GDM1 (cell line): ENCODE results near the gene RPL29.

Experiments
- DNase-seq: peaks from one replicate; lab custom pipeline; 2025; lab: John Stamatoyannopoulos, UW

RPL29 gene

DNA sequence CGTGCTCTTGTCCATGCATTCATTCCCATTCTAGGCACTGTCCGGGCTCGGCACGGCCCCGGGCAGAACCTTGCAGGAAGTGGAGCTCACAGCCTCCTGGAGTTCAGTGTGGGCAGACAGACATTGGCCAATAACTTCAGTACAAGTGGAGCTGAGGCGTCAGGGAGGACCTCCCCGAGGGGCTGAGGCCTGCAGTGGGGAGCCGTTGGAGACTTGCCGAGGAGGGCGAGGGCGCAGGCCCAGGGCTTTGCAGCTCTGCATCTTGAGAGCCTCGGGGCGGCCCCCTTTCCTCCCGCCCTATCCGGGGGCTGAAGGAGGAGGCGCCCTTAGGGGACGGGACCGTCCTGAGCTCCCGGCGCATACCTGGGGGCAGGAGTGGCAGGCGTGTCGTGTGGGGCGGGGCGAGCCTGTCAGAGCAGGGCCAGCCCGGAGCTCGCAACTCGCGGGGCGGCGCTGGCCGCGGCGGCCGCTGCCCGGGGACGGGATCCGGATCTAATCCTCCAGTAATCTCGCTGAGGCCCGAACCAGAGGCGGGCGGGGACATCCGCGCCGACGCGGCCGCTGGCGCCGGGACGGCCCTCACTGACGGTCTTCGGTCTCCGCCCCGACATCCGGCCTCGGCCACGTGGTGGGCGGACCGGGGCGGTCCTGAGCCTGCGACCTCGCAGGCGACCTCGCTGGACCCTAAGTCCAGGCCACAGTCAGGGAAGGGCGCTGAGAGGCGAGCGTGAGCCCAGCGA lies 12.7 kb downstream of the RPL29 start, which contains the start of gene ACY1:
Gene ACY1, plus strand, starts transcription at position 698 of the 740 bp plus-strand sequence. CDS start 530 bp downstream, outside the sequence.
- peak; percentile 79 for DNase-seq

DNA sequence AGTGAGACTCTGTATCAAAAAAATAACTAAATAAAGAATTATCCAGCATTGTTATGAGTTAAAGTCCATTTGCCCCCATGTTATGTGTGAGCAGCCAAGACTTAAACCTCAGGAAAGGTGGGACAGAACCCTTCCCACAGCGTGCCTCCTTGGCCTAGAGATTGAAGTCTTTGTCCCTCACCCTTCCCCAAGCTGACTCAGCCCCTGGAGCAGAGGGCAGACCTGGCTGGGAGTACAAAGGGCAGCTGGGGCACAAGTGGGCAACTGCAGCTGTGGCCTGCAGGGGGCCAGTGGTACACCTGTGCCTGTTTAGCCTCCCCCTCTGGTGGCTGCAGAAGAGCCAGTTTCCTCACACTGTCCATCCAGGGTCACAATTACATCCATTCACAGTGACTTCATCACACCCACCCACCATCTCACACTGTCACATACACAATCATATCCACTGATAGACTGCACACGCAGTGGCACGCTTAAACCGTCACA lies 13.3 kb downstream of the RPL29 start:
- no peak for DNase-seq

DNA sequence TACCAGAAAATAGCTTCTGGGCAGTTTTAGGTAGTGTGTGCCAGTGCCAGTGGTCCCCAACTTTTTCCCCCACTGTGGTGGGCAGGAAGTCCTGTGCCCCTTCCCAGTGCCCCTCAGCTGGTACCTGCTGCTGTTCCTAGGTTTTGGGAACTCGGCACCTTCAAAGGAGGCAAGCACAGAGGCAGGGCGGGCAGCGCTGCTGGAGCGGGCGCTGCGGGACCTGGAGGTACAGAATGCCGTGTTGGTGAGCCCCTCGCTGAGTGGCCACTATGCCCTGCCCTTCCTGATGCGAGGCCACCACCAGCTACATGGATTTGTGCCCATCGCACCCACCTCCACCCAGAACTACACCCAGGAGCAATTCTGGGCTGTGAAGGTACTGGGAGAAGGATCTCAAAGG lies 15.4 kb downstream of the RPL29 start:
- DNase-seq = no peak

DNA sequence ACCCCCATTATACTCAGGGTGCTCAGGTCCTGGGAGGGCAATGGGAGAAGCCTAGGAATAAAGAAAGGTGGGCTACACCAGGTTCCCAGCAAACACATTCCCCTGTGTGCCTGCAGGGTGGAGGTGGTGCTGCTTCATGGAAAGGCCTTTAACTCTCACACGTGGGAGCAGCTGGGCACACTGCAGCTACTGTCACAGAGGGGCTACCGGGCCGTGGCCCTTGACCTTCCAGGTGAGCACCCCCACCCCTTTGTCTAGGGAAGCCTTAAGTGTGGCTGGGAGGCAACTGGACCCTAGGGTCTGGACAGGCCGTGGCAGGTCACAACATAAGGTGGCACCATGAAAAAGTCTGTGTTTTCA lies 17.6 kb downstream of the RPL29 start:
- no peak for DNase-seq

DNA sequence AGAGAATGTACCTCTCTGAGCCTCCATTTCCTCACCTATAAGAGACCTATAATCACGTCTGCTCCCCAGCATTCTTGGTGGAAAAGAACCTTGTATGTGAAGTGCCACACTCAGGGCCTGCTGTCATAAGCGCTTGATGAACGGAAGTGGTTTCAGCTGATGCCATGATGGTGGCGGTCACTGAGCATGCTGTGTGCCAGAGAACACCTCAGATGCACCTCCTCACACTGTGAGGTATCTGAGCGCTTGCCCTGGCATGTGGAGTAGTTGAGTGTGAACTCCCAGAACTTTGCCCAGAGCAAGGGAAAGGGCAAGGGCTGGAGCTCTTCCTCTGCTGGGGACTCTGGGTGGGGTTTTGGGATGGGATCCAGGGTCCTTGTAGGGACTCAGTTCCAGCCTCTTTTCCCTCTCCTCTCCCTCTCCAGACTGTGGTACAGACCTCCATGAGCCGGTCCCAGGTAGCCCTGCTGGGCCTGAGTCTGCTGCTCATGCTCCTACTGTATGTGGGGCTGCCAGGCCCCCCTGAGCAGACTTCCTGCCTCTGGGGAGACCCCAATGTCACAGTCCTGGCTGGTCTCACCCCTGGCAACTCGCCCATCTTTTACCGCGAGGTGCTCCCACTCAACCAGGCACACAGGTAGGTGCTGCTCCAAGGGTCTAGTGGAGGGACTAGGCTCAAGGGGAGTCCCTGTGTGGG lies 18.1 kb downstream of the RPL29 start:
- no peak for DNase-seq

DNA sequence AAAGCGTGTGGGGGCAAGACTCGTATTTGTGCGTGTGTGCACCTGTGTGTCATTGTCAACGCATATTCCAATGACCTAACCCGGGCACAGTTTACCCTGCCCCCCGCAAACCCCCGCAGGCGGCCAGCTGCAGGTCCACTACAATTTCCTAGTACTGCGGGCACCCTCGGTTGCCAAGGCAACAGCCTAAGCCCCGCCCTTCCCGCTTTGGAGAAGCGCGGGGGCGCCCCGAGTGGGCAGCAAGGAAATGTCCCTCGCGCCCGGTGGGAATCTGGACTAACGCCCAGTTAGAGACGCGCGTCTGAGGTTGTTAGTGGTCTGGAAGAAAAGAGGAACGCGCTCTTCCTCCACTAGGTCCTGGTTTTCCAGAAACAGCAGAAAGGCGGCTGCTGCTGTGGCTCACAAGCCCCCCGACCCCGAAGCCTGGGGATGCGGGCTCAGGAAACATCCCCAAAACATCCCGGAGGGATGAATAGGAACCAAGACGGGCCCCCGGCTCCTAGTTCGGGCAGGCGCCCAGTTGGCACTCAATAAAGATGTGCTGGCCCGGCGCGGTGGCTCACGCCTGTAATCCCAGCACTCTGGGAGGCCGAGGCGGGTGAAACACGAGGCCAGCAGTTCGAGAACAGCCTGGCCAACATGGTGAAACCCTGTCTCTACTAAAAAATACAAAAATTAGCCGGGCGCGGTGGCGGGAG lies 19.7 kb downstream of the RPL29 start:
- no peak for DNase-seq

DNA sequence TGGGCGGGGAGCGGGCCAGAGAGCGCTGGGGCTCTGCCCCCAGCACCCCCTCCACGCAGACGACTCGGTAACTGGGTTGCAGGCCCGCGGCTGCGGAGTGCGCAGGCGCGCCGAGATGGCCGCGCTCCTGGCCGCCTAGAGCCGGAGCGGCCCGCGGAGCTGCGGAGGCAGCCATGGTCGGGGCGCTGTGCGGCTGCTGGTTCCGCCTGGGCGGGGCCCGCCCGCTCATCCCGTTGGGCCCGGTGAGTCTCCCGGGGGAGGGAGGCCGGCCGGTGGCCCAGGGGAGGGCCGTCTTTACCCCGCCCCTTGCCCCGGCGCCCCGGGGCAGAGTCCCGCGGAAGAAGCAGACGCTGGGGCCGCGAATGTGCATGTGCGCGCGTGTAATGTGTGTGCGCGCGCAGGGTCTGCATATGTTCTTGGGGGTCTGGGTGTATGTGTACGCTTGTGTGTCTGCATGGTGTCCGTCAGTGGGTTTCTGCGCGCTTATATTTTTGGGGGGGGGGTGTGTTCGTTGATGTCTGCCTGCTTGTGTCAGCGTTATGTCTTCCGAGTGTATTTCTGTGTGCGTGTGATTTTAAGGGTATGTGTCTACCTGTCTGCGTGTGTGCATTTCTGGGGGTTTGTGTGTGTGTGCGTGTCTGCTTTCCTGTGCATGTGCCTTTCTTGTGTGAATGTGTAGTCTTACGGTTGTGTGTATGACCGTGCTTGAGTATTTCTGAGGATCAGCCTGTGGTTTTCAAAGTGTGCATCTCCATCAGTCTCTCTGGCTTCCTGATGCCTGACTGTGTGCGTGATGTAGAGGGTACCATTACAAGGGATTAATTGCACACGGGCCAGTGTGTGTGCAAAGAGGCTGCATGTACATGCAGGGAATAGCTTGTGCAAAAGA lies 20.5 kb downstream of the RPL29 start, which contains the start of gene ABHD14A:
Gene ABHD14A, plus strand, starts transcription at position 102 of the 889 bp plus-strand sequence. Its CDS starts 72 bp downstream, at position 174.
- DNase-seq = peak; percentile 54

DNA sequence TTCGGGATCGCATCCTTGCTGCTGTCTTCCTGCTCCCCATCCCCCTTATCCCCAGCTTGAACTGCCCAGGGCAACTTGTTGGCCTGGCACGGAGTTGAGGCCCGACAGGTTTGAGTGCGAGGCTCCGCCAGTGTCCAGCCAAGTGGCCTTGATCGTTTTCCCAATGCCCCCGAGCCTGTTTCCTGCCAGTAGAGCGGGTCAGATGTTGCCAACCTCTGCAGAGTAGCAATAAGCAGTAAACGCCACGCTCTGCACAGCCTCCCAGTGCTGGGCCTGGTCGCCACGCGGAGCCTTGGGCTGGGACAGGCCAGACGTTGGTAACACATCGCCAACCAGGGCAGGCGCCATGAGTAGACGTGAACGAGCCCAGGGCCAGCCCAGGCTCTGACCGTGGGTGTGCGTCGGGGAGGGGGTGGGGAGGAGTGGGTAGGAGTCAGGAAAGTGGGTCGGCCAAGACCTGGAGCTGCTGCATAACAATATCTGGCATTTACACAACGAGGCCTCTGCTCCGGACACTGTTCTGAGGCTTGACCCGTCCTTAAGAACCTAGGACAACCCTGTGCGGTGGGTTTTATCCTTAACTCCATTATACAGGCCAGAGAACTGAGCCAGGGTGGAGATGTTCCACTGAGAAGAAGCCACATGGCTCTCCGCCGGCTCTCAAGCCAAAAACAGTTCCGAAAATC lies 21.3 kb downstream of the RPL29 start:
- DNase-seq = no peak

DNA sequence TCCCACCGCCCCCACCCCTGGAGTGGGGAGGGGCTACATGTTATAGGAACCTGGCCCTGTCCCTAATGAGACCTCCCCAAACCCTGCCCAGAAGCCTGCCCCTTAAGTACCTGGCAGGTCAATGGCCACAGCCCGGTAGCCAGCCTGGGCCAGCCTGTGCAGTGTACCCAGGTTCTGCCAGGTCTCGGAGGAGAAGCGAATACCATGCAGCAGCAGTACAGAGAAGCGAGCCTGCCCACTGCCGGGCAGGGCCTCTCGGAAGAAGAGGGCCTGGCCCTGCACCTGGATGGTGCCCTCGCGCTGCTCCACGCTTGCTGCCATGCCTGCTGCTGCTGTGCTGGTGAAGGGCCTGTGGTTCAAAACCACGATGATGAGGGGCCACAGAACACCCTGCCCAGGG lies 24.3 kb downstream of the RPL29 start:
- no peak for DNase-seq

DNA sequence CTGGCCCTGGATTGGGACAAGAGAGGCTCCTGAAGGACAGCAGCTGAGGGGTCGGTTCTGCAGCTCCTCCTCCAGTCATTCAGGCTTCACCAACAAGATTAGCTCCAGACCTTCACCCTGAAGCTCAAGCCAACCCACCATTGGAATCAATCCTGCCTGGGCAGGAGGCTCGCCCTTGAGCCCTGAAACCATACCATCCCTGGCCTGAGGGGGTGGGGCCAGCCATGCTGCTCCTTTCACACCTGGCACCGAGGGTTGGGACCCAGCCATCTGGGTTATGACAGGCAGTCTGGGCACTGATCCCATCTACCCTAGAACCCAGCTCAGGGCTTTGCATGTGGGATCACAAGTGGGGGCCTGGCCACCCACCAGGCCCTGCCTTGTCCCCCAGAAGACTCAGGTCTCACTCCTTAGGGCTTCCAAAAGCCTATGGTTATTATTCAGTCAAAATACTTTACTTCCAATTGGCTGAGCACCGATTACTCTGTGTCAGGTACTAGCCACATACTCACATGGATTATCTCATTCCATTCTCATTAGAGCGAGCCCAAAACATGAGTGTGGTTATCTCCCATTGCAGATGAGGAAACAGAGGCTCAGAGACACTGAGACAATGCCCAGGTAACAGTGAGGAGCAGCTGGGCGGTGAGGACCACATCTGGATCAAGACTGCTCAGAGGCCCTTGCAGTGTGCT lies 24.9 kb downstream of the RPL29 start:
- DNase-seq = no peak

DNA sequence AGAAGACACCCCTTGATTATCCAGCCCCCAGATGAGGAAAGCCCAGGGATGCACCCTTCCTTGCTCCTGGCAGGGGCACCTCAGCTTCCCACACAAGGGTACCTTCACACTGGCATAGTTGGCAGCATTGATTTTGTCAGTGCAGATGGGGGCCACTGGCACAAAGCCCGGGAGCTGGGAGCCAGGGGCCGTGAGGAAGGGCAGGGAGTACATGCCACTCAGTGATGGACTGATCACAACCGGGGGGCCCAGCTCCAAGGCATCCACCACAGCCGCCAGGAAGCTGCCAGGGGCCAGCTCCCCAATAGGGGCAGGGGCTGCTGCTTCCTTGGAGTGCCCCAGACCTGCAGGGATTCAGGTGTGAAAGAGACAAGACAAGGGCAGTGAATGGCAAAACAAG lies 25.9 kb downstream of the RPL29 start:
- DNase-seq = no peak

DNA sequence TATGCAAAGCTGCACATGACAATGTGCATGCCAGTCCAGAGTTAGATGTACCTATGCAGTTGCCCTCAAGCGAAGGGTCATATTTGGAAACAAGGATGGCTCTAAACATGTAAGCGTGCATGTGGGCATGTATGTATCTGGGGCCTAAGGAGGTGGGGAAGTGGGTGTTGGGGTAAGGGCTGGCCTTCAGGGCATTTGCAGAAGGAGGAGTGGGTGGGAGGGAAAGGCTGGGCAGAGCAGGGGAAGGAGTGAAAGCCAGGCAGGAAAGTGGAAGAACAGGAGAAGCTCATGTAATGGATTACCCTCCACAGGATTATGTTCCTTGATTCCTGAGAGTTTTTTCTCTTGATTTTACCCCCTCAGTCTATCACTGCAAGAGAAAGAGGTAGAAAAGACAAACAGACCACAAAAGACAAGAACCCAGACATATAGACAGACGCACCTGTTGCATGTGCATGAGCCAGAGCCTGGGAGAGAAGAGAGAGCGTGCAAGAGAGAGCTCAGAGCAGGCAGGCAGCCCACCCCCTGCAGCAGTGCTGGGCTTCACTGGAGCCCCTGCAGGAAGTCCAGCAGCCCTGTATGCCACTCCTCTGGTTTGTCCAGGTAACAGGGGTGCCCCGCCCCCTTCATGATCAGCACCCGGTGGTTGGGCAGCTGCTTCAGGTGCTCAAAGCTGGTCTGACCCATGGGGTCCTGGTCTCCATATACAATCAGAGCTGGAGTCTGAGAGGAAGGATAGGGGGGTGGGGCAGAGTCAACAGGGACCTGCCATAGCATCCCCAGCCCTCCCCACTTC lies 26.6 kb downstream of the RPL29 start:
- DNase-seq = no peak

DNA sequence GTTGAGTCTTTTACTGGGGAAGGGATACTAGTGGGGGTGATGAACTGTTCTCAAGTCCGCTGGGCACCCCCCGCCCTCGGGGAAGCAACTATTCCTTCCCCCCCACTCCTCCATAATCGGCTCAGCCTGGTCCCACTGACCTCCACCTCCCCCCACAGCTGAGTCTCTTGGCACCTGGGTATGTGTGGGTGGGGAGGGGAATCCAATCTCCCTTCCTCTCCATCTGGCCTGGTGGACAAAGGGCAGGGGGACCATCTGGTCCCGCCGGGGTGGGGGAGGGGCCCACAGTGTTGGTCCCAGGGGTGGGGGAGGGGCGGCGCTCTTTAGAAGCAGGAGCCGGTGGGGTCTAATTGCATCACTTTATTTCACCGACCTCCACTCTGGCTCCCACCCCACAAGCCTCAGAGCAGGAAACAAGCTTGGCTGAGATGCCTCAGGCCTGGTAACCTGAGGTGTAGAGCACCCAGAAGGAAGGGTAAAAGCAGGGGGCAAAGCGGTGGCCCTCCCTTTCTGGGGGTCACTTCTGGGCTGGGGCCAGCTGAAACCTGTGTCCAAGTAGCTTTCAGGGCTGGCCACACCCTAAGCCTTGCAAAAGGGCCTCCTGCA lies 27.4 kb downstream of the RPL29 start:
- no peak for DNase-seq

DNA sequence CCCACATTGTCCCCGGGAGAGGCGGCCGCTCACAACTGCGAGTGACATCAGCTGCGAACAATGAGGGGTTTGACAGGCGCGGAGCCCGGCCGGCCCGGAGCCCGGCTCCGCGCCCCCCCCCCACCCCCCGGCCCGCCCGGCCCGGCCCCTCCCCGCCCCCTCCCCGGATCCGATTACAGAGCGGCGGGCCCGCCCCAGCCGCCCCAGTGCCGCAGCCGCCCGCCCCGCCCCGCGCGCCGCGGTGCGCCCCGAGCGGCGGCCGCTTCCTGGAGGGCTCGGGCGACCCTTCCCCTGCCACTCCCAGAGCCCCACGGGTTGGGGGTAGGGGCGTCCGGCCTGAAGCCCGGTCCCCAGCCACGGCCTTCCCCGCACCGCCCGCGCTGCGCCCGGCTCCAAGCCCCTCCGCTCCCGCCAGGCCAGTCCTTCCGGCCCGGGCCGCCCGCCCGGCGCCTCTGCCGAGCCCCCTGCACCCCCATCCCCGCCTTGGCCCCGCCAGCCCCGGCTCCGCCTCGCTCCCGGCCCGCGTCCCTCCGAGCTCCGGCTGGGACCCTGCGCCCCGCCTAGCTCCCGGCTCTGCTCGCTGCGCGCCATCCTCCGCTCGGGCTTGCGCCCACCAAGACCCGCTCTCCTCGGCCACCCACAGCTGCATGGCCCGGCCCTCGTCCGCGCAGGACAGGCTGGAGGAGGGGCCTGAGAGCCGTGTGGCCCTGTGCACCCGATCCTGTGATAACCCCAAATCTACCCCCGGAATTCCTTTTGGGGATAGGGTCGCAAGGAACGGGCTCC lies 28.1 kb downstream of the RPL29 start, which contains the start of gene PCBP4:
Gene PCBP4, minus strand, starts transcription at position 71 of the 786 bp plus-strand sequence. CDS start 6,214 bp downstream, outside the sequence.
- no peak for DNase-seq

DNA sequence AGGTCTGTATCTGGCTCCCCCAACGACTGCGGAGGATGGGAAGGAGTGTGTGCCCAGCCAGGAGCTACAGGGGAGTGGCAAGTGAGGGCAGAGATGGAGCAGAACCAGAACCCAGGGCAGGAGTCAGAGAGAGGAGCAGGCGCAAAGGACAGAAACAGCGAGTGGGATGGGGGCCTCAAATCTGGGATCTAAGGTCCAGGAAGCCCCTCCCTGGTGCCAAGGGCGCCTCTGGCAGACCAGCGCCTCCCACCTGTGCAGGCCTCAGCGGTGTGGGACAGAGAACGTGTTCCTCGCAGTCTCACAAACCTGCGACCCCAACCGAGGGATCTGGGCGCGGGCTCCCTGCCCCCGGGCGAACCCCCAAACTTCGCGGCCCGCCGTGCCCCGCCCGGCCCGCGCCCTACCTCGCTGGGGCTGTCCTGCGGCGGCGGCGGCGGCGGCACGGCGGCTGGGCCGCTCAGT lies 28.7 kb downstream of the RPL29 start:
- no peak for DNase-seq

DNA sequence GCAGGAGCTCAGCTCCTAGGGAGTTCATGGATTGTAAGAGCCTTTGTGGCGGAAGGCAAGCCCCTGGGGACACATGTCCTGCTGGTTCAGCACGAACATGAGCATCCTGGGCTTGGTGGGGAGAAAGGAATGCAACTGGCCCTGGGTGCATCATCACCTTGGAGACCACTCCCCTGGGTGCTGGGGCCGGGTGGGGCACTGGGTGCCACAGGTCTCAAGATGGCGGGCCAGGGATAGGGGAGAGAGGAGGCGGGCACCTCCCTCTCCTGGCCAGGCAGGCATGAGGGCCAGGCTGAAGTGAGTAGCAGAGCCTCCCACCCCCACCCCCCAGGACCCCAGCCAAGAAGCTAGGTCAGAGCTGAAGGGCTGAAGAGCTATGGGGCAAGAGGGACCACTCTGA lies 29.2 kb downstream of the RPL29 start:
- no peak for DNase-seq

DNA sequence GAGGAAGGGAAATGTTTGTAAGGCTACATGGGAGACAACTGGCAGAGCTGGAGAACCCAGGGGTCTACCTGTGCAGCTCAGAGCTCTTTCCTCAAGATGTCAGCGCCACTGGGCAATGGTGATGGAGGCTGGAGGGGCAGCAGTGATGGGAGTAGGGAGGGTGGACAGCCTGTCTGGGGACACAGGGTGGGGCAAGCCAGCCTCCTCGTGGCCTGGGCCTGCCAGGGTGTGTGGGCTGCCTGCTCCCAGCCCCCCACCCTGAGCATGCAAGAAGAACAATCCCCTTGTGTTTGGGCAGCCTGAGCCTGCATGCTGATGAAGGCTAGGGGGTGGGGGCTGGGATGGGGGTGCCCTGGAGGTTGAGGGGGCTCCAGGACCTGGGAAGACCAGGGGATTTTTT lies 29.7 kb downstream of the RPL29 start:
- DNase-seq = no peak

DNA sequence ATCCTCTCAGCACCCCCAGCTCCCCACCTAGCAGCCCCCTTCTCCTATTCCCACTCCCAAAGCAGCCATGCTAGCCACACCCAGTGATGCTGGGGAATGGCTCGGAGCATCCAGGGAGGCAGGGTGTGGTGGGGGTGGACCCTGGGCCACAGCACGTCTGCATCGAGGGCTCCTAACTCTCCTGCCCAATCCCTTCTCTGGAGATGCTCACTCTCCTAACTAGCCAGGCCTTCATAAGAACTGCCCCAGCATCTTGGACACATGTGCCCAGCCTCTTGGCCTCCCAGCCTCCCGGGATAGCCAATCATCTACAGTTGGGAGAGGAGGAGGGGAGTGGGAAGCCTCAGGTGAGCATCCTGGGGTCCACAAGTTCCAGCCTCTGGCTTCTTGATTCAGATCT lies 31.2 kb downstream of the RPL29 start:
- no peak for DNase-seq
